Endometrial microvascular endothelial cells (primary cell): Measurements from ENCODE around the gene CALML3. TPM values are rescaled to one million over a fixed set of nuclear protein-coding genes. Genes with fewer than 3 reads are reported as not detected.

Experiments used
- in situ Hi-C: cut with HindIII; loops from 2 replicates; pipeline ENCODE4 v1.10.0; 2017; ENCODE audit warnings: low sequenced_read_pairs, low pct_unique_long_range_greater_than_20kb; ENCODE audit errors: inconsistent ontology term
- total RNA-seq: library from RNA; depleted of rRNA; stranded (reverse); fragments of >200 nt; gene quantifications from one replicate; pipeline ENCODE4 v1.2.3, GENCODE V29; 2015; ENCODE audit errors: inconsistent ontology term

The CALML3 gene
- total RNA-seq, 1 donor from 2014 or later: not detected

GRCh38 chr10:5518143-5518542 lies 6.6 kb upstream of the CALML3 start:
- in situ Hi-C loops: no loop called here

GRCh38 chr10:5519054-5519453 lies 5.7 kb upstream of the CALML3 start:
- in situ Hi-C loops: no loop called here

- in situ Hi-C loops: no loop called here
Measured at GRCh38 chr10:5522913-5523560, 1.7 kb upstream of the CALML3 start.

DNA sequence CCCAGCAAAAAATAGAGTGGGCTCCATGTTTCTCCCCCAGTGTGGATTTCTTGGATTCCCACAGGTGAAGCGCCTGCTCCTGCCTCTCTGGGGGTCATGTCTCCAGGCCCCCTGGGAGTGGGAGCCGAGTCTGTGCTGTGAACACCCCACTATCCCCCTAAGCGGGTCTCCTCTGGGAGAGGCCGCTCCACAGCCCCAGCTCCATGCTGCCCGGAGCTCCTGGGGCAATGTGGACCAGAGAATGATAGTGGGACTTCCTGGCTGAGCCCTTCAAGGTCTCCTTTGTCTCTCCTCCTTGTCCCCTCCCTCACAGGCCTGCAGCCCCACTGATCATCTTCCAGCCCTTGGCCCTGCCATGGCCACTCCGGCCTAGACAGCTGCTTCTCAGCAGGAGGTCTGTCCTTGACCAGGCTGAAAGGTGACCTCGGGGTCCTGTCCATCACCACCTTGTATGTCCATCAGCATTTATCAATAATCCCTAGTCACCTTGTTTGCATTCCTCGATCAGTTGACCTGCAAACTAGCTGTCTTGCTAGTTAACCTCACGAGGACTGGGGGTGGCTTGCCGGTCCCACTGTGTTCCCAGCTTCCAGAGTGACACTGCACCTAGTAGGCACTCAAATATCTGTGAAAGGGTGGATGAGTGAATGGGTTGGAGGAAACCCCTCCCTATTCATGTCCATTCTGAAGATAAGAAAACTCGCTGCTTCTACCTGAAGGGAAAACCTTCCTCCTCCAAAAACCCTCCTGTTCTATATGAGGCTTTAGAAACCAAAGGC lies 776 bp upstream of the CALML3 start:
- in situ Hi-C loops: no loop called here

- in situ Hi-C loops: no loop called here
Measured at GRCh38 chr10:5525561-5526341, 990 bp downstream of the CALML3 start.

DNA sequence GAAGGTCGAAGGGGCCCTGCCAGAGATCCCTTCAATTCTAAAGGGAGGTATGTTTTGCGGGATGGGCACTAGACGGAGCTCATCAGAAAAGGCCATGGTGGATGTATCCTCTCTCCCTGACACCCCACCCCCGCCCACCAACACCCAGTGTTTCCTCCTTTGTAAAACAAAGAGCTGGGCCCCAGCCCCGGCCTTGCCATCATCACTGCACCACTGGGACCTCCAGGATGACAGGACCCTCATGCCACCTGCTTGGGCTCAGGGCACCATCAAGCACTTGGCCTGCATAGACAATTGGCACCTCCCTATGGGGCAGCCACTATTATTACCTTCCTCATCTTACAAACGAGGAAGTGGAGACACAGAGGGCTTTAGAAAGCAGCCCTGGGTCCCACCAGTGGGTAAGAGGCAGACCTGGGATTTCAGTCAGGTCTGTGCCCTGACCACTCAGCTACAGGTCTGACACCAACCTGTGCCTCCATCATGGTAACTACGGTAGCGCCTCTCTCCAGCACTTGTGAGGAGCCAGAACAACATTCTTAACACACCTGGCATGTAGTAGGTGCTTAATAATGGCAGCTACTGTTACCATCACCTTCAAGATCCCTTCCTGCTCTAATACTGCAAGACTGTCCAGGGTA lies 2.0 kb downstream of the CALML3 start:
- in situ Hi-C loops: no loop called here

- in situ Hi-C loops: no loop called here
Measured at GRCh38 chr10:5527332-5528200, 2.8 kb downstream of the CALML3 start.

- in situ Hi-C loops: no loop called here
Measured at GRCh38 chr10:5528989-5529701, 4.4 kb downstream of the CALML3 start.

DNA sequence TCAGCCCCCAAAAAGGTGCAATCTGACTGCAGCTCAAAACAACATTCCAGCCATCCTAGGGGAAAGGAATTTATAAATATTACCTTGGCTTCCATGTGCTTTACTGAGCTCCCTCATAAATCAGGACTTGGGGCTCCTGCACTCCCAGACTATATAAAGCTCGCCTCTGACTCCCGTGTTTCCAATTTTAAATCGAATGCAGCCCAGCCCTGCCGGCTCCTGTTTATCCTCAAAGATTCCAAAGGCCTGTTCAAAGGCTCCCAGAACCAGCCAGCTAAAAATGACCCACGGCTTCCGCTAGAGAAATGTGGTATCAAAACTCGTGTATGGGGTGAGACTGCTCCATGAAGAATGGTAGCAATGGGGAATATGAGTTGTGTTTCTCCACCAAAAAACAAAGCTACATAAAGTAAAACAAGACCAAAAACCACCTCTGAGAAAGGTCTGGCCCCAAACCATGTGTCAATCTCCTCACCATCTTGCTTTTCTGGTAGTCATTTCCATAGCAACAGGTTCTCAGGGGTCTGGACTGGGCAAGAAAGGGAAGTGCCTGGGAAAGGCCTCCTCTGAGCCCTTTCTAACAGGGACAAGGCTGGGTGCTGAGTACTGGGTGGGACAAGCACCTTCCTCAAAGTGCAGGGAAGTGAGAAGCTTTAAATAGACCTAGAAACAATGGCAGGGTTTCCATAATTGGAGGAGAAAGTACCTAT lies 5.1 kb downstream of the CALML3 start:
- in situ Hi-C loops: no loop called here

DNA sequence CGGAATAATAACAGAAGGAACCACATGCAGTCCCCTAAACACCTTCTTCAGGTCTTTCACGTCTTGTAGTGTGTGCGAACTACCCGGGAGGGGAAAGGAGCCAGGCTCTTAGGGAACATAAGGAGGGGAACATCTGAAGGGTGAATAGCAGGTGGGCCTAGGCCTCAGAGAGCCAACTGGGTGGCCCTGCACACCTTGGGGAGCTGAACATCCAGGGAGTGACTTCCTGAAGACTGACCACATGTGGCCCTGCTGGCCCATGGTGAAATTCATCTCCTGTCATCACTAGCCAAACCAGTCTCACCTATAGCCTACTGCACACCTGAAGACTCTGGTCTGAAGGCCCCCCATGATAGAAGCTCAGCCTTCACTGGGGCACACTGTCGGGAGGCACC lies 5.6 kb downstream of the CALML3 start:
- in situ Hi-C loops: no loop called here

DNA sequence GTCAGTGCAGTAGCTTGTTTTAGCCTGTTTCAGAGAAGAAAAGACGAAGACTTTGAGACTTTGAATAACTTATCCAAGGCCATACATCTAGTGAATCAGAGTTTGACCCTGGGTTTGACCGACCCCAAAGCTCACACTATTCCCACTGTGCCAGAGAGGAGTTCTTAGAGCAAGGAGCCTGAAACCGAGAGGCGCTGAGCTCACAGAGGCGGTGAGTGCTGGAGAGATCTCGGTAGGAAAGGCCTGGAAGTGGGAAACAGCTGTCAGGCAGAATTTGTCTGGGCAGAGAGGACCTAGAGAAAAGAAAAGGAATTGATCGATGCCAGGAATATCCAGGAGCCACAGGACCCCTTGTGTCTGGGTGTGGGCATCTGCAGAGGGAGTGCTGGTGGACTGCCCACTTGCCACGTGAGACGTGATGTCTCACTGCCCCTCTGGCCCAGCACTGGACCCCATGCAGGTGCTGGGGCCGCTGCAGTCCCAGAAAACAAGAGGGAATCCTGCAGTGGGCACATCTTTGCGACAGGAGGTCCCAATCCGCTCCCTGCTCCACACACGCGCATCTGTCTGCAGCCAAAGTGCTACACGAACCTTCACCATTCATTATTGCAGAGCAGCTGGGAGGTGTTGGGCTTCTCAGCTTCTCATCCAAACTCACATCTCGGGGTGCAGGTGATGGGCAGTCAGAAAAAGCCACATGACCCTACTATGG lies 6.2 kb downstream of the CALML3 start:
- in situ Hi-C loops: no loop called here

DNA sequence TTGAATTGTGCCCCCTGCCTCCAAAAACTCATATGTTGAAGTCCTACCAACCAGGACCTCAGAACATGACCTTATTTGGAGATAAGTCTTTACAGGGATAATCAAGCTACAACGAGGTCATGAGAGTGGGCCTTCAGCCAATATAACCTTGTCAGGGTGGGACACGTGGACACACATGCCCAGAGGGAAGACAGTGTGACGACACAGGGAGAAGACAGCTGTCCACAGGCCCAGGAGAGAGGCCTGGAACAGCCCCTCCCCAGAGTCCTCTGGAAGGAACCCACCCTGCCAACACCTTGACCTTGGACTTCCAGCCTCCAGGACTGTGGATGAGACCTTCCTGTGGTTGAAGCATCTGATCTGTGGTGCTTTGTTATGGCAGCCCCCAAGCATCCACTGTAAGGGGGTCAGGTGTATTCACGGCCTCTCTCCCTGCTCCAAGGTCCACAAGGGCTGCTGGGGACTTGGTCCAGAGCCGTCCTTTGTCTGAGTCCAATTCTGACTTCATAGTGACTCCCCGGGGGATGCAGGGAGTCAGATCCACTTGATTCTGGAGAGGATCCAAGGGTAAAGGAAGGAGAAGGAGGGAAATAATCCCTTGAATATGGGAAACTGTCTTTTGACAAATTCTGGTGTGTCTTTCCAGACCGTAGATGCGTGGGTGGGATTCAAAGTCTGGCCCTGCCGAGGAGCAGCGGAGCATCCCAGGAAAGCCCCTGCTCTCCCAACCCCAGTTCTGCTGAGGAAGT lies 7.0 kb downstream of the CALML3 start:
- in situ Hi-C loops: no loop called here

DNA sequence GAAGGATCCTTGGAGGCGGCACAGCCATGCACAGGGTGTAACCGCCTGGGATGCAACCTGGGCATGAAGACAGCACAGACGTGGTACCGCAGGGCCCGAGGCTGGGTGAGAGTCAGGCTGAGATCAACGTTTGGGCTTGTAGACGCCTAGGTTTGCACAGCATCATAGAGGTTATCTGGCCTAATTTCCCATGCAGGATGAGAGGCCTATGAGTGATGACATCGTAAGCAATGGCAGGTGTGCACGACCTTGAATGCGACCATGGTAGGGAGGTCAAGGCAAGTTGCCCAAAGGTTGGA lies 7.5 kb downstream of the CALML3 start:
- in situ Hi-C loops: no loop called here

GRCh38 chr10:5532618-5533097 lies 7.9 kb downstream of the CALML3 start:
- in situ Hi-C loops: no loop called here

DNA sequence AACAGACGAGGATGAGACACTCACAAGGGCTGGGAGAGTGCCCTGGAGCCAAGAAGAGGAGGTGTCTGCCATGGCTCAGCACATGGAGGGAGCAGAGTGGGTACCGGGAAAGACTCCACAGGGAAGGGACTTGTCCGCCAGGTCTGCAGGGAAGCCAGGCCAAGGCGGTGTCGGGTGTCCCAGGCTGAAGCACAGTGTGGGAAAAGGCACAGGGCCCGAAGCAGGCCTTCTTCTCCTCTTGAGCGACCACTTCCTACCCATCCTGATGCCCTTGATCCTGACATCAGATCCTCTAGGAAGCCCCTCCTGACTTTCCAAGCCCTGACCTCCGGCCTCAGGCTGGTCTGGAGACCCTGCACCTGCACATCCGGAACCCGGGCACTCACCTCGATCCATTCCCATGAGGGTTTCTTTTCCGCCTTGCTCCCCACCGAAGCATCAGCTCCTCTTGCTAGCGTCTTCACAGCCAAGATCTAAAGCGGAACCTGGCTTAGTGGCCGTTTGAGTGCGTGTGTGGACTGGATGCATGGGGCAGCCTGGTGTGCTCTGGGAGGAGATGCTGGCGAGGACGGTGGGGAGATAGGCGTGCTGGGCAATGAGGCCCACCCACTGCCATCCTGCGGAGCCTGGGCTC lies 8.5 kb downstream of the CALML3 start:
- in situ Hi-C loops: no loop called here
